BLaER1 treated with 17β-estradiol and CSF1 and Interleukin-3, amounts not matched to agents 10 nM and 100 nM (cell line): ENCODE data around the gene VPS8.

ENCODE experiments used
- H3K27ac ChIP-seq, 11 experiments: shearing (Covaris generic); formaldehyde crosslinking; 2 replicates each; pipeline ENCODE4 v1.8.1; 2022
- H3K27me3 ChIP-seq, 11 experiments: shearing (Covaris generic); formaldehyde crosslinking; 2 replicates each; pipeline ENCODE4 v1.8.1; 2022
- H3K36me3 ChIP-seq, 11 experiments: shearing (Covaris generic); formaldehyde crosslinking; 2 replicates each; pipeline ENCODE4 v1.8.1; 2022
- H3K4me1 ChIP-seq, 10 experiments: shearing (Covaris generic); formaldehyde crosslinking; 2 replicates each; pipeline ENCODE4 v1.8.1; 2022
- H3K4me2 ChIP-seq, 11 experiments: shearing (Covaris generic); formaldehyde crosslinking; 2 replicates each; pipeline ENCODE4 v1.8.1; 2022
- H3K4me3 ChIP-seq, 10 experiments: shearing (Covaris generic); formaldehyde crosslinking; 2 replicates each; pipeline ENCODE4 v1.8.1; 2022
- H3K9ac ChIP-seq, 11 experiments: shearing (Covaris generic); formaldehyde crosslinking; 2 replicates each; pipeline ENCODE4 v1.8.1; 2022
- H3K9me3 ChIP-seq, 11 experiments: shearing (Covaris generic); formaldehyde crosslinking; replicated peaks in 1 of 11; 2 replicates each; pipeline ENCODE4 v1.8.1; 2022
- H4K20me1 ChIP-seq, 11 experiments: shearing (Covaris generic); formaldehyde crosslinking; 2 replicates each; pipeline ENCODE4 v1.8.1; 2022
- Cebpa-rat ChIP-seq, 11 experiments: shearing (Covaris generic); IDR thresholded peaks; 2 replicates each; pipeline ENCODE4 v1.8.1; 2022

Gene VPS8

GRCh38 chr3:184919651-184920050 lies 107.7 kb downstream of the VPS8 start:
- Histone ChIP-seq H3K4me3 (no peak overlapping the region), H3K9me3 (no peaks in the 10 kb centered on the region), H4K20me1 (peaks cover 0 to 14% (median 0%) of the 10 kb centered on the region in 11 experiments; a peak in 3 of 22 replicates), H3K4me2 (no peak overlapping the region), H3K27ac (no peak overlapping the region), H3K27me3 (no peaks in the 10 kb centered on the region), H3K36me3 (peaks cover 34 to 99% (median 62%) of the 10 kb centered on the region in 11 experiments), H3K9ac (no peak overlapping the region), H3K4me1 (no peaks in the 10 kb centered on the region)
- no peak for TF ChIP-seq Cebpa-rat (IDR thresholded peaks at IDR 0.05)

GRCh38 chr3:184924547-184924946 lies 112.6 kb downstream of the VPS8 start:
- no peaks in the 10 kb centered on the region for H3K9me3 ChIP-seq
- peaks cover 0 to 14% (median 0%) of the 10 kb centered on the region in 11 experiments; a peak in 3 of 22 replicates for H4K20me1 ChIP-seq
- H3K4me2 ChIP-seq: no peak overlapping the region
- H3K9ac ChIP-seq: no peak overlapping the region
- no peak overlapping the region for H3K27ac ChIP-seq
- peaks cover 57 to 98% (median 75%) of the 10 kb centered on the region in 11 experiments for H3K36me3 ChIP-seq
- no peak for TF ChIP-seq Cebpa-rat (IDR thresholded peaks at IDR 0.05)
- H3K27me3 ChIP-seq: no peaks in the 10 kb centered on the region
- no peaks in the 10 kb centered on the region for H3K4me1 ChIP-seq
- no peak overlapping the region for H3K4me3 ChIP-seq

GRCh38 chr3:184927796-184928315 lies 115.9 kb downstream of the VPS8 start:
- no peak overlapping the region for H3K27ac ChIP-seq
- no peaks in the 10 kb centered on the region for H3K27me3 ChIP-seq
- TF ChIP-seq Cebpa-rat (IDR thresholded peaks at IDR 0.05): no peak
- H3K9ac ChIP-seq: no peak overlapping the region
- H3K4me2 ChIP-seq: no peak overlapping the region
- no peaks in the 10 kb centered on the region for H3K9me3 ChIP-seq
- H4K20me1 ChIP-seq: peaks cover 0 to 7% (median 0%) of the 10 kb centered on the region in 11 experiments; a peak in 3 of 22 replicates
- peaks cover 51 to 98% (median 65%) of the 10 kb centered on the region in 11 experiments for H3K36me3 ChIP-seq
- no peaks in the 10 kb centered on the region for H3K4me1 ChIP-seq
- no peak overlapping the region for H3K4me3 ChIP-seq

- TF ChIP-seq Cebpa-rat (IDR thresholded peaks at IDR 0.05): no peak
- Histone ChIP-seq H3K4me1 (no peaks in the 10 kb centered on the region), H3K4me3 (no peak overlapping the region), H3K27me3 (no peaks in the 10 kb centered on the region), H3K27ac (no peak overlapping the region), H4K20me1 (peaks cover 0 to 4% (median 0%) of the 10 kb centered on the region in 11 experiments; a peak in 1 of 22 replicates), H3K36me3 (peaks cover 38 to 98% (median 46%) of the 10 kb centered on the region in 11 experiments), H3K9ac (no peak overlapping the region), H3K4me2 (no peak overlapping the region), H3K9me3 (no peaks in the 10 kb centered on the region)
Observed at GRCh38 chr3:184932777-184933176, 120.8 kb downstream of the VPS8 start.

GRCh38 chr3:184937611-184938010 lies 125.6 kb downstream of the VPS8 start:
- no peak for TF ChIP-seq Cebpa-rat (IDR thresholded peaks at IDR 0.05)
- H3K9ac ChIP-seq: no peak overlapping the region
- no peaks in the 10 kb centered on the region for H3K9me3 ChIP-seq
- H3K4me1 ChIP-seq: peaks cover 0 to 6% (median 0%) of the 10 kb centered on the region in 10 experiments; a peak in 4 of 20 replicates
- H3K27me3 ChIP-seq: no peaks in the 10 kb centered on the region
- no peak overlapping the region for H3K4me3 ChIP-seq
- H3K36me3 ChIP-seq: peaks cover 20 to 96% (median 35%) of the 10 kb centered on the region in 11 experiments; a peak in 20 of 22 replicates
- no peak overlapping the region for H3K27ac ChIP-seq
- no peak overlapping the region for H3K4me2 ChIP-seq
- peaks cover 0 to 4% (median 0%) of the 10 kb centered on the region in 11 experiments; a peak in 2 of 22 replicates for H4K20me1 ChIP-seq

- H3K36me3 ChIP-seq: peaks cover 30 to 94% (median 47%) of the 10 kb centered on the region in 11 experiments; a peak in 21 of 22 replicates
- no peak overlapping the region for H3K9ac ChIP-seq
- H4K20me1 ChIP-seq: peaks cover 0 to 7% (median 0%) of the 10 kb centered on the region in 11 experiments; a peak in 1 of 22 replicates
- no peak overlapping the region for H3K4me3 ChIP-seq
- TF ChIP-seq Cebpa-rat (IDR thresholded peaks at IDR 0.05): no peak
- H3K4me1 ChIP-seq: peaks cover 0 to 9% (median 3%) of the 10 kb centered on the region in 10 experiments; a peak in 5 of 20 replicates
- H3K27me3 ChIP-seq: no peaks in the 10 kb centered on the region
- H3K27ac ChIP-seq: no peak overlapping the region
- no peak overlapping the region for H3K4me2 ChIP-seq
- H3K9me3 ChIP-seq: peaks cover 0 to 4% (median 0%) of the 10 kb centered on the region in 11 experiments; a peak in 1 of 22 replicates
Observed at GRCh38 chr3:184941408-184941807, 129.4 kb downstream of the VPS8 start.

- TF ChIP-seq Cebpa-rat (IDR thresholded peaks at IDR 0.05): no peak
- H3K4me1 ChIP-seq: peaks cover 0 to 9% (median 3%) of the 10 kb centered on the region in 10 experiments; a peak in 5 of 20 replicates
Observed at GRCh38 chr3:184942735-184943134, 130.8 kb downstream of the VPS8 start.

GRCh38 chr3:184944241-184944640 lies 132.3 kb downstream of the VPS8 start:
- Histone ChIP-seq H3K27me3 (no peaks in the 10 kb centered on the region), H3K4me2 (no peak overlapping the region), H3K9me3 (peaks cover 0 to 4% (median 0%) of the 10 kb centered on the region in 11 experiments; a peak in 1 of 22 replicates), H4K20me1 (peaks cover 0 to 9% (median 0%) of the 10 kb centered on the region in 11 experiments; a peak in 1 of 22 replicates), H3K4me3 (no peak overlapping the region), H3K27ac (no peak overlapping the region), H3K9ac (no peak overlapping the region), H3K4me1 (peaks cover 0 to 9% (median 3%) of the 10 kb centered on the region in 10 experiments; a peak in 5 of 20 replicates), H3K36me3 (peaks cover 22 to 92% (median 35%) of the 10 kb centered on the region in 11 experiments; a peak in 19 of 22 replicates)
- no peak for TF ChIP-seq Cebpa-rat (IDR thresholded peaks at IDR 0.05)

More at GRCh38 chr3:184942735-184943134, 130.8 kb downstream of the VPS8 start:
- Histone ChIP-seq H3K4me2 (no peak overlapping the region), H3K9me3 (peaks cover 0 to 4% (median 0%) of the 10 kb centered on the region in 11 experiments; a peak in 1 of 22 replicates), H3K27ac (no peak overlapping the region), H4K20me1 (peaks cover 0 to 9% (median 0%) of the 10 kb centered on the region in 11 experiments; a peak in 1 of 22 replicates), H3K9ac (no peak overlapping the region), H3K4me3 (no peak overlapping the region), H3K27me3 (no peaks in the 10 kb centered on the region), H3K36me3 (peaks cover 21 to 92% (median 40%) of the 10 kb centered on the region in 11 experiments; a peak in 19 of 22 replicates)

GRCh38 chr3:184945886-184946625 lies 134.1 kb downstream of the VPS8 start:
- TF ChIP-seq Cebpa-rat (IDR thresholded peaks at IDR 0.05): no peak

More at GRCh38 chr3:184945886-184946625, 134.1 kb downstream of the VPS8 start:
- Histone ChIP-seq H3K36me3 (peaks cover 22 to 93% (median 37%) of the 10 kb centered on the region in 11 experiments; a peak in 20 of 22 replicates), H3K9ac (no peak overlapping the region), H3K4me3 (no peak overlapping the region), H3K4me2 (no peak overlapping the region), H3K27ac (no peak overlapping the region), H3K27me3 (no peaks in the 10 kb centered on the region), H4K20me1 (peaks cover 0 to 9% (median 0%) of the 10 kb centered on the region in 11 experiments; a peak in 2 of 22 replicates), H3K4me1 (peaks cover 0 to 9% (median 3%) of the 10 kb centered on the region in 10 experiments; a peak in 5 of 20 replicates), H3K9me3 (peaks cover 0 to 4% (median 0%) of the 10 kb centered on the region in 11 experiments; a peak in 1 of 22 replicates)
